Heart right ventricle (tissue), 16 donors: ENCODE data around the gene RWDD3. TPM values are rescaled to one million over a fixed set of nuclear protein-coding genes. Genes with fewer than 3 reads are reported as not detected.

ENCODE experiments used
- ATAC-seq, 8 donors: fragments of 200-7000 bp; cut with Tn5 transposase; one replicate each; pipeline ENCODE4 v1.9.1; 2020; ENCODE audit warnings: mild to moderate bottlenecking in 8 of 8, moderate library complexity in 8 of 8, moderate number of reproducible peaks in 1 of 8
- DNase-seq, 2 donors: peaks; one replicate each; pipeline ENCODE4 v3.0.0-alpha.2; 2020
- H3K27ac ChIP-seq, 10 donors: fragments of 200-600 bp; sonication (generic) in 2 of 10; one replicate each; pipeline versions ENCODE4 v1.5.0 to v1.8.0; 2020 to 2022; ENCODE audit warnings: mild to moderate bottlenecking in 3 of 10
- H3K27me3 ChIP-seq, 7 donors: fragments of 200-600 bp; one replicate each; pipeline ENCODE4 v1.8.0; 2021 to 2022; ENCODE audit warnings: mild to moderate bottlenecking in 2 of 7
- H3K36me3 ChIP-seq, 9 donors: fragments of 200-600 bp; sonication (generic) in 1 of 9; one replicate each; pipeline versions ENCODE4 v1.5.0 to v1.8.0; 2020 to 2022; ENCODE audit warnings: mild to moderate bottlenecking in 2 of 9
- H3K4me1 ChIP-seq, 9 donors: fragments of 200-600 bp; sonication (generic) in 1 of 9; one replicate each; pipeline versions ENCODE4 v1.5.0 to v1.8.0; 2020 to 2022; ENCODE audit warnings: mild to moderate bottlenecking in 4 of 9
- H3K4me3 ChIP-seq, 10 donors: fragments of 200-600 bp; sonication (generic) in 2 of 10; one replicate each; pipeline versions ENCODE4 v1.5.0 to v1.8.0; 2020 to 2022; ENCODE audit warnings: mild to moderate bottlenecking in 7 of 10, moderate library complexity in 2 of 10
- H3K9me3 ChIP-seq, 11 donors: fragments of 200-600 bp in 10 of 11; sonication (generic) in 2 of 11; one replicate each; pipeline versions ENCODE4 v1.5.0 to v1.8.0; 2013 to 2022; ENCODE audit warnings: mild to moderate bottlenecking in 2 of 11, control low read depth in 1 of 11, moderate library complexity in 1 of 11
- CTCF ChIP-seq, 9 donors: fragments of 200-600 bp; sonication (generic) in 2 of 9; IDR thresholded peaks; one replicate each; pipeline versions ENCODE4 v1.5.0 to v1.8.0; 2021 to 2022; ENCODE audit warnings: antibody characterized with exemption in 9 of 9, mild to moderate bottlenecking in 5 of 9, moderate library complexity in 1 of 9
- WGBS, 2 donors: extraction: QIAGEN DNeasy Blood & Tissue Kit; methylation state at CpG; one replicate each; pipeline ENCODE4 v1.1.7; 2013; ENCODE audit warnings: inconsistent platforms in 1 of 2; 5-methylcytosine and 5-hydroxymethylcytosine counted together
- intact Hi-C, 10 donors: fragments of 100-400 bp; cut with DNase I; formaldehyde crosslinking; loops; one replicate each; pipeline versions ENCODE4 v1.11.1 to v1.14.2; 2022
- long read RNA-seq, 3 donors: library from polyadenylated mRNA; unstranded; transcript quantifications; one replicate each; pipeline ENCODE4 v2.0.0, GENCODE V29; 2020 to 2021
- polyA plus RNA-seq, 2 donors: library from polyadenylated mRNA; stranded (reverse); fragments of 200-250 nt; gene quantifications; one replicate each; pipeline ENCODE4 v1.2.3, GENCODE V29; 2013
- total RNA-seq, 10 donors: library from RNA; stranded (reverse); fragmentation: NEBNext Ultra II Directional in 3 of 10; extraction: Animal tissue kit (Norgen Biotek cat#: 25700) in 3 of 10; gene quantifications; one replicate each; pipeline versions ENCODE4 v1.2.1 to v1.2.4, GENCODE V29; 2021 to 2023
- donor health status: Arrhythmogenic right ventricular cardiomyopathy.
- donor health status: ischemic (EF 13 %, LVEDD 7.1; RV severe dilation, severe dysfunction).
- donor health status: healthy with polysubstance abuse.
- donor health status: DM: no; HTN: yes; CAD: no.
- donor health status: DM: no; HTN: no; CAD: no.
- donor health status: ischemic (EF 25% LVEDD 6.9; RV normal size, moderate dysfunction).
- donor health status: ischemic (EF 25% LVEDD 5.7; RV mildly dilated, moderate dysfunction).
- donor health status: healthy.
- donor health status: DM: yes; HTN: yes; CAD: no.
- donor health status: Ischemic cardiomyopathy.
- donor health status: ischemic (EF 35%, LVEDD 5.7; RV mildly dilated, moderate dysfunction).
- donor health status: nonischemic (EF 11% LVEDD 7.7; RV severe dilation, severe dysfunction).
- donor health status: DM: yes; HTN: yes; CAD: no.
- donor health status: PGD.
- donor health status: ischemic (EF 29% LVEDD 5.4; RV normal size, mild dysfunction).
- donor health status: nonischemic (EF 23%, LVEDD 6.1; RV moderate dilation, normal function).

Gene RWDD3
- 10 to 100 TPM; 14.8 to 23.2 (median 18.3) TPM for total RNA-seq
- 10 to 100 TPM; 11.2 to 97.8 TPM for polyA plus RNA-seq
- long read RNA-seq, donor 1, transcript RWDD3-202 (4 exons, 1,235 nt): major isoform, 5 of 14 reads
- long read RNA-seq, donor 1, partial matches to known transcripts: 3 of 14 reads
- long read RNA-seq, donor 1, other reads (novel, unspliced or antisense): 6 of 14 reads
- long read RNA-seq, donor 2, partial matches to known transcripts: 4 of 19 reads
- long read RNA-seq, donor 2, other reads (novel, unspliced or antisense): 12 of 19 reads
- long read RNA-seq, donor 3, partial matches to known transcripts: 1 of 19 reads
- long read RNA-seq, donor 3, other reads (novel, unspliced or antisense): 11 of 19 reads

- intact Hi-C loops: loop anchor here (1.0 to 10.0 kb wide), 11 partner anchors 115 to 382 kb away; partner anchors contain the start of genes ALG14 (in 7 of the 10) and TLCD4 (in 5 of the 10)
- Histone ChIP-seq H3K27ac (peak within 1 kb of the TSS; percentile 74 to 95 (median 92)), H3K4me1 (peaks cover 0 to 77% (median 46%) of the 10 kb centered on the region in 9 donors), H3K27me3 (no peaks in the 10 kb centered on the region), H3K4me3 (peak within 1 kb of the TSS; percentile 67 to 94 (median 90)), H3K9me3 (no peaks in the 10 kb centered on the region), H3K36me3 (peaks cover 0 to 4% (median 0%) of the 10 kb centered on the region in 9 donors)
- ATAC-seq (peak; percentile 95 to 98 (median 96)), DNase-seq (peak; percentile 94 to 96)
- peak; percentile 82 to 100 (median 96) for TF ChIP-seq CTCF (IDR thresholded peaks at IDR 0.05)
- WGBS, 2 donors: 0 to 1% methylated on average over 52 to 71 of the region's 71 CpGs
Measured at GRCh38 chr1:95233737-95234500, at the start of gene RWDD3. TSS of gene RWDD3 (plus strand) at chr1:95234210. CDS start at chr1:95234231, 21 bp downstream.

- WGBS, 2 donors: 71 to 75% methylated on average over 4 of the region's 4 CpGs
- H3K27ac ChIP-seq: no peak overlapping the region
- peaks cover 0 to 11% (median 0%) of the 10 kb centered on the region in 9 donors for H3K36me3 ChIP-seq
- DNase-seq (no peak), ATAC-seq (peak in 2 of 8 donors; percentile 56 to 70)
- H3K27me3 ChIP-seq: no peaks in the 10 kb centered on the region
- peaks cover 0 to 6% (median 0%) of the 10 kb centered on the region in 9 donors for H3K4me1 ChIP-seq
- no peak for TF ChIP-seq CTCF (IDR thresholded peaks at IDR 0.05)
- intact Hi-C loops: no loop called here
- peaks cover 0 to 11% (median 0%) of the 10 kb centered on the region in 11 donors for H3K9me3 ChIP-seq
- no peak overlapping the region for H3K4me3 ChIP-seq
Measured at GRCh38 chr1:95186149-95186548, 47.9 kb upstream of the RWDD3 start.

- H3K9me3 ChIP-seq: peaks cover 0 to 6% (median 0%) of the 10 kb centered on the region in 11 donors
- intact Hi-C loops: no loop called here
- peaks cover 0 to 4% (median 0%) of the 10 kb centered on the region in 9 donors for H3K36me3 ChIP-seq
- no peak for DNase-seq
- peak overlapping the region in 6 of 10 donors; percentile 14 to 71 (median 57) for H3K27ac ChIP-seq
- H3K27me3 ChIP-seq: no peaks in the 10 kb centered on the region
- ATAC-seq: no peak
- no peak for TF ChIP-seq CTCF (IDR thresholded peaks at IDR 0.05)
- H3K4me3 ChIP-seq: no peak overlapping the region
- H3K4me1 ChIP-seq: peaks cover 0 to 49% (median 25%) of the 10 kb centered on the region in 9 donors
- WGBS, 2 donors: 50 to 57% methylated on average over 1 of the region's 1 CpG
Measured at GRCh38 chr1:95193591-95193990, 40.4 kb upstream of the RWDD3 start.

GRCh38 chr1:95195046-95195445 is 39.0 kb upstream of the RWDD3 start:
- Histone ChIP-seq H3K36me3 (peaks cover 0 to 3% (median 0%) of the 10 kb centered on the region in 9 donors), H3K4me3 (no peak overlapping the region), H3K27me3 (no peaks in the 10 kb centered on the region), H3K9me3 (peaks cover 0 to 1% (median 0%) of the 10 kb centered on the region in 11 donors), H3K4me1 (peaks cover 0 to 50% (median 25%) of the 10 kb centered on the region in 9 donors), H3K27ac (peak overlapping the region in 8 of 10 donors; percentile 20 to 83 (median 74))
- 69 to 79% methylated on average over 3 of the region's 3 CpGs for WGBS, 2 donors
- intact Hi-C loops: no loop called here
- ATAC-seq (no peak), DNase-seq (no peak)
- no peak for TF ChIP-seq CTCF (IDR thresholded peaks at IDR 0.05)
